ENCODE results near the gene GOLGA8G. TPM values are rescaled to one million over a fixed set of nuclear protein-coding genes. Genes with fewer than 3 reads are reported as not detected.
"Not testable (repeated sequence)": the region's sequence is repeated elsewhere in the genome, so short reads cannot be mapped to it uniquely, and the experiment has no call there.

Gene GOLGA8G
- total and polyA plus RNA-seq, 2 experiments from 2014 or later = not detected

DNA sequence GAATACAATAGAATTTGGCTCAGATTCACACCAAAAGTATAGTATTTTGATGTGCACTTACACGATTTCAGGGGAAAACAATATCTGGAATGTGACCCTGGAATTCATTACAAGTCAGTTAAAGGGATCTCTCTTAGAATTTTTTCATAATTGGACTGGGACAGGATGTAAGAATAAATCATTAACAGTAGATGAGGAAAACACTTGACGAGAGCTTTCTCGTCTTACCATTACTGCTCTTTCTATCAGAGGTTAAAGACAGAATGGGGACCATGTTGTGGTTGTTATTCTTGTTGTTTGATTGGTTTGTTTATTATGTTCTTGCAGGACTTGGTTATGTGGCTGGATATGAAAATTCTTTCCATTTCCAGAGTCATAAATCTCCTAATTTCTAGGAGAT is 51.4 kb downstream of the GOLGA8G start:
- H3K27ac ChIP-seq (ENCODE audit: low read depth); H2AFZ ChIP-seq; H3K9me3 Mint-ChIP-seq; H3K27ac Mint-ChIP-seq; H3K27me3 ChIP-seq (ENCODE audit: insufficient read depth); DNase-seq (ENCODE audit: low spot score); H3K4me2 ChIP-seq; H3K4me3 ChIP-seq; H3K36me3 ChIP-seq (ENCODE audit: insufficient read depth); H3K79me2 ChIP-seq (replicated peaks; ENCODE audit: insufficient read depth); H3K4me1 Mint-ChIP-seq; H3K27me3 Mint-ChIP-seq (ENCODE audit: insufficient read depth, low read depth, poor library complexity); ATAC-seq; H4K20me1 ChIP-seq (replicated peaks; ENCODE audit: insufficient read depth); H3K36me3 Mint-ChIP-seq (ENCODE audit: low read depth); H3F3A ChIP-seq (replicated peaks; ENCODE audit: low read depth); H3K4me1 ChIP-seq (ENCODE audit: insufficient read depth); H3K4me3 Mint-ChIP-seq; H3K9me2 ChIP-seq (ENCODE audit: insufficient read depth): not testable (repeated sequence)

Small RNA genes lying within 50 kb of the gene (microRNA-seq; reads per million reads assigned to microRNA genes)
- not detected for gene MIR4509-3

Small RNA genes lying within 50 kb of the gene (small RNA-seq; reads per million reads assigned to genes)
- gene AC138749.2 (ENCODE audit: low replicate concordance) = not detected
- gene AC138749.4 (ENCODE audit: low replicate concordance) = not detected
- not detected for gene AC138749.5 (ENCODE audit: low replicate concordance)
- gene MIR4509-3 (ENCODE audit: low replicate concordance) = not detected
- gene RF00017 (ENCODE audit: low replicate concordance) = not detected

Other genes starting within 250 kb of the GOLGA8G start
- gene HERC2, start 210.8 kb downstream of the GOLGA8G start, total RNA-seq (2014; rRNA removed; shearing (Covaris generic)) = 73.4 and 80.7 TPM in 2 replicates
- 71.3 and 74.7 TPM in 2 replicates for gene HERC2, start 210.8 kb downstream of the GOLGA8G start, polyA plus RNA-seq (2016; fragmentation: Nextera tagmentation; extraction: Ambion mirVana)
- gene GOLGA6L24, start 174.9 kb downstream of the GOLGA8G start, total RNA-seq (2014; rRNA removed; shearing (Covaris generic)) = not detected in 2 replicates
- gene GOLGA6L24, start 174.9 kb downstream of the GOLGA8G start, polyA plus RNA-seq (2016; fragmentation: Nextera tagmentation; extraction: Ambion mirVana) = not detected in 2 replicates
- not detected in 2 replicates for gene GOLGA8F, start 154.3 kb downstream of the GOLGA8G start, total RNA-seq (2014; rRNA removed; shearing (Covaris generic))
- gene GOLGA8F, start 154.3 kb downstream of the GOLGA8G start, polyA plus RNA-seq (2016; fragmentation: Nextera tagmentation; extraction: Ambion mirVana) = not detected in 2 replicates
- gene GOLGA6L25, start 20.6 kb upstream of the GOLGA8G start, total RNA-seq (2014; rRNA removed; shearing (Covaris generic)) = not detected in 2 replicates
- gene GOLGA6L25, start 20.6 kb upstream of the GOLGA8G start, polyA plus RNA-seq (2016; fragmentation: Nextera tagmentation; extraction: Ambion mirVana) = not detected in 2 replicates
- gene GOLGA8M, start 179.4 kb upstream of the GOLGA8G start, total RNA-seq (2014; rRNA removed; shearing (Covaris generic)) = not detected in 2 replicates
- not detected in 2 replicates for gene GOLGA8M, start 179.4 kb upstream of the GOLGA8G start, polyA plus RNA-seq (2016; fragmentation: Nextera tagmentation; extraction: Ambion mirVana)